GM21737 (cell line): ENCODE results near the gene CSTF2T.
A peak's percentile ranks its signal among the peaks of the same experiment; 100 is the strongest.

Experiments used
- ATAC-seq: cut with Tn5 transposase; IDR thresholded peaks from one replicate; pipeline ENCODE4 v1.9.1; 2021; ENCODE audit warnings: mild to moderate bottlenecking, moderate library complexity; ENCODE audit not compliant: unreplicated experiment

The CSTF2T gene, protein sequence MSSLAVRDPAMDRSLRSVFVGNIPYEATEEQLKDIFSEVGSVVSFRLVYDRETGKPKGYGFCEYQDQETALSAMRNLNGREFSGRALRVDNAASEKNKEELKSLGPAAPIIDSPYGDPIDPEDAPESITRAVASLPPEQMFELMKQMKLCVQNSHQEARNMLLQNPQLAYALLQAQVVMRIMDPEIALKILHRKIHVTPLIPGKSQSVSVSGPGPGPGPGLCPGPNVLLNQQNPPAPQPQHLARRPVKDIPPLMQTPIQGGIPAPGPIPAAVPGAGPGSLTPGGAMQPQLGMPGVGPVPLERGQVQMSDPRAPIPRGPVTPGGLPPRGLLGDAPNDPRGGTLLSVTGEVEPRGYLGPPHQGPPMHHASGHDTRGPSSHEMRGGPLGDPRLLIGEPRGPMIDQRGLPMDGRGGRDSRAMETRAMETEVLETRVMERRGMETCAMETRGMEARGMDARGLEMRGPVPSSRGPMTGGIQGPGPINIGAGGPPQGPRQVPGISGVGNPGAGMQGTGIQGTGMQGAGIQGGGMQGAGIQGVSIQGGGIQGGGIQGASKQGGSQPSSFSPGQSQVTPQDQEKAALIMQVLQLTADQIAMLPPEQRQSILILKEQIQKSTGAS

DNA sequence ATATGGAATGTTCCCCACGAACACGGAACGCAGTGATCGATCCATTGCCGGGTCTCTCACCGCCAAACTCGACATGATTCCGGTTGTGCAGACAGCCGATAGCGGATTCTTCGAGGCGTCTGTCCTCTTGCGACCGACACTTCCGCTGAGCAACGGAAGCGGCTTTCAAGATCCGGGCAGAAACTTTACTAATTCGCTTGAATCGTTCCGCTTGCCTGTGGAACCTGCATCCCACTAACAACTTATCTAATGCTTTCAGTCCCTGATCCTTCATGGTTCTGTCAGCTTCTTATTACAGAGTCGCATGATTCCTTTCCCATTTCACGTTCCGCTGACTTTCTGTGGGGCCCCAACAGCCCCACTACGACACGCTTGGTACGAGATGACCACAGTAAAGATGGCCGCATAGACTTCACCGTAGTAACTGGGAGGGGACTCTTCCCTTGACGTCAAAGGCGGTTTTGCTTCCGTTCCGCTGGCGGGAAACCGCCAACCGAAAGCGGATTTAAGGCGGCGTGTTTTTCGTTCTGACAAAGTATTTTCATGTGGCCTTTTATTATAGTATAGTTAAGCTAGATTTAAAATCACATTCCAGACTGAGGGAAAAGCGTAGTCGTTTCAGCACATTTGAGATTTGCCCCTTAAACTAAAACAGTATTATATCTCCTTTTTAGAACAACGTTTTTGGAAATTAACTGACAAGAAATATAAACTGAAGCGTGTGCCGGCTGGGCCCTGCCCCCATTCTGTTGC is at the start of gene CSTF2T:
TSS of gene CSTF2T (minus strand) at position 121 of the 753 bp plus-strand sequence. CDS start at position 75, 46 bp downstream.
- peak; percentile 94 for ATAC-seq

DNA sequence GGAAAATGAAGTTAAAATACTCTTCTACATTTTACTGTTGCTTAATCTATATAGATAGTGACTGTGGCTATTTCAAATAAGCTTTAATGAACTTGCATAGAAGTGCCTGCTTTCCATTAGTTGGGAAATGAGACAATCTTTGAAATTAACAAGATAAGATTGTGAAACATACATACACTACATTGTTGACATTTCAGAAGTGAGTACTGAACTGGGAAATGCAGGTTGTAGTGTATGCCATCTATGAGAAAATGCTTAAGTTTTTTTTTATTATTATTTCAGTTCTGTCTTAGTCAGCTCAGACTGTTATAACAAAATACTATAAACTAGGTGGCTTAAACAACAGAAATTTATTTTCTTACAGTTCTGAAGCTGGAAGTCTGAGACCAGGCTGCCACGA is 49.6 kb upstream of the CSTF2T start:
- no peak for ATAC-seq

DNA sequence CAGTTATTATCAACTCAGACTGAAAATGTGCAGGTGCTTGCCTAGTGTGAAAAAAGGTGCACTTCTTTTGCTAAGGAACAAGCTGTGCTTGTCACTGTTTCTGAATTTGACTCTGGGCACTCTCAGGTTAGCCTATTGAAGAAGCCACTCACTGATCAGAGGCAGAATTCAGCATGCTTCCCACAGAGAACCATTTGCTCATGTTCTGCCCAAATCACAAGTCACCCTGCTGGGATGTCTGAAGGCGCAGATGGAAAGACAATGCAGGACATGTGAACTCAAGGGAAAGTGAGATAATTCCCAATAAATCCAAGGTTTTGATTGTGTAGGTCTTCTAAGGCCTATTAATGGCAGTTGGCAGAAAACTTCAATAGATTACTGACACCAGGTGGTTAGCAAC is 47.8 kb upstream of the CSTF2T start:
- no peak for ATAC-seq

DNA sequence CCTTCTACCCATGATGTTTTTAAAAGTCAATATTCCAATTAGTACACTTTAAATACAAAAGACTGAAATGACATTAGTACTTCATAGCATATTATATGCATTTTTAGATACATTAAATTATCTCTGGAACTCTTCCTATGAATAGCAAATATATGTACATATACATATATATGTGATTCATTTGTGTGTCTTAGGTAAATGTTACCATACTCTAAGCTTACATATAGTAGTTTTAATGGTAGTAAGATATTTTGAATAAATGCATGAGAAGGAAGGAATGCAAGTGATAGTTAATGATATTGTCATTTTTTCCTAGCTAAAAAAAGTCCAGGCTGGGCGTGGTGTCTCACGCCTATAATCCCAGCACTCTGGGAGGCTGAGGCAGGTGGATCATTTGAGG is 46.0 kb upstream of the CSTF2T start:
- no peak for ATAC-seq

DNA sequence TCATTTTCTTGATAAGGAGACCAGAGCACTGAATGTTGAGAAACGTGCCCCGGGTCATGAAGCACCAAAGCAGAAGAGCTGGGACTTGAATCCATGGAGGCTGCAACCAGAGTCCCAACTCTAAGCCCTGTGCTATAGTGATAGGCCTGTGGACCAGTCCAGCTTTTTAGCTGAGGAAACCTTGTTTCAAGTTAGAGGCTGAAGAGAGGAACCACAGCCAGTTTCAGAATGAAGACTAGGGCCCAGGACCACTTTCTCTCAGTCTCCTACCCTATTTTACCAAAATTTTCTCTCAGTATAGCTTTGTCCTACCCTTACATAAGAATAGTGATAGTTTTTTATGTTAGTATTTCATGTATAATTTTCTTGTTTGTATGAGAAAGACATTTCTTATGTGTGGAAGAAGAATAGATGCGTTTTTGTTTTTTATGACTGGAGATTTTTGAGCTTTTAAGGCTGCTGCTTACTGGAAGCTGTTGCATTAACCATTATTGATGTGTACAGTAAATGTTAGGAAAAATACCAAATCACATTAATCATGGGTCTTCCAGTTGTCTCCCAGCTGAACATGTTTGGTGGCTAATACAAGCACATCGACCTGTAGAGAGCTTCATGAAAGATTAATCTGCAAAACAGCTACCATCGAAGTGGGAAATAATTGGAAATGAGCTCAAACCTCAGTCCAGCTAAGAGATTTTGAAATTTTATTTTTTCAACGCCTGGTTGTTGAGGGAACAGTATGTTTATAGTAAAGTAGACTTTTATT is 45.0 kb upstream of the CSTF2T start:
- no peak for ATAC-seq

DNA sequence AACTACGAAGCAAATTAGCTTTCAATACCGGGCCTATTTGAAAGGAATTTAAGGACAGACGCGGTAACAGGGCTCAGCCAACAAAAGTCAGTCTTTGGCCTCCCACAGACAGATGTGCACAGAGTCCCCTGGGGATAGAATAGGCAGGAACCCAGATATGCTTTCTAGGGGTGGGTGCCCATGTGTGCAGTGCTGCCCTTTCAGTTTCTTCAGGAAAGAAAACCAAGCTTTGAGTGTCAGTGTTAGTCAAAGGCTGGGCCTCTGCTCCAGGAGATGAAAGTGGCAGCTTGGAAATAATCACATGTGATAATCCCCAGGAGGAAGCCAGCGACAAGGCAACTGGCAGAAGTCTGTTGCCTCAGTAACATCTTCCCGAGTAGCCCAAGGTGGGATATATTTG is 43.8 kb upstream of the CSTF2T start:
- ATAC-seq = peak; percentile 95

DNA sequence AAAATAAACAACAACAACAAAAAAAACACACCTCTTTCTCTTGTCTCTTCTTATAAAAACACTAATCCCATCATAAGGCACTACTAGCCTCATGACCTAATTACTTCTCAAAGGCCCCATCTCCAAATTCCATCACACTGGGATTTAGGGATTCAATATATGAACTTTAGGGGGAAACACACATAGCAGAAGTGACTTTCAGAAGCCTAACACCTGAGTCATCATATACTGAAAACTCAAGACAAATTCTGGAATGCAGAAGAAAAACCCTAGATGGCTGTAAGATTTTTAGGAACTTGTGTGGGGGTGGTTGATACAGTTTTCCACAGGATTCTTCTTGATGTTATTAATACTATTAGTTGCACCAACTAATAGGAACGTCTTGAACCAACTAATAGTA is 33.7 kb upstream of the CSTF2T start:
- no peak for ATAC-seq

DNA sequence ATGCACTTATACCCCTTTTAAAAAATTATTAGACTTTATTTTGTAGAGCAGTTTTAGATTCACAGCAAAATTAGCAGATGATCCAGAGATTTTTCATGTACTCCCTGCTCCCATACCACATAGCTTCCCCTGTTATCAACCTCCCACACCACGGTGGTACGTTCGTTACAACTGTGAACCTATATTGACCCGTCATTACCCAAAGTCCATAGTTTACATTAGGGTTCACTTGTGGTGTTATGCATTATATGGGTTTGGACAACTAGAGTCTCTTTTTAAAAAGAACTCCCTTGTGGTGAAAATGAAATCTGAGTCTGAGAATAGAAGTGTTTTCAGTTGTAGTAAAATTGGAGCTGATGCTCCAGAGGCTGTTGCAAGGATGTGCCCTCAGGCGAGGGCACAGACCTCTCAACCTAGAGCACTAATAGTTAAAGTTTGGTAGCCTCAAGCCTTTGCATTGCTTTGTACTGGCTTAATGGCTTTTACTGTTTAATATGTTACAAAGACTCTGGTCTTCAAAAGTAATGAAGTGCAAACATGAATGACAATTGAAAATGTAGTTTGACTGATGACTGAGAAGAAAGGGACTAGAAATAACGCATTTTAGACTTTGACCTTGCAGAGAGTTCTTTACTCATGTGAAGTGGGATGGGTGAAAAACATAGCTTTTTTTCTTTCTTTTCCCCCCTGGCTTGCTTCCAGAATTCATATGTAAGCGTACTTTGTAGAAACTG is 30.6 kb upstream of the CSTF2T start:
- ATAC-seq = no peak

DNA sequence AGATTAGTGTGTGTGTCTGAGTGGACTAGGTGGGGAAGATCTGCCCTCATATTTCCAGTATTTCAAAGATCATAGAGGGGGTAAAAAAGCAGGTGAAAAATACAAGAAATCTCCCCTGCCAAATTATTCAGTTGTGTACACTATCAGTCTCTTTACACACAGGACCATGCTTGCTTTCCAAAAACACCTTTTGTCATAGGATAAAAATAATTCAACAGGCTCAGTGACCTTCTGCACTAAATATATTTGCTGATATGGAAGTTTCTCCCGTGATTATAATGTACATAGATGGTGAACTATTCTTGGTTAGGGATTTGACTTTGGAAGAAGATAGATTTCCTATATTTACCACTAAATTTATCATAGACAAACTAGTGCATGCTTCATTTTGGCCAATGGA is 24.6 kb upstream of the CSTF2T start:
- ATAC-seq = no peak

DNA sequence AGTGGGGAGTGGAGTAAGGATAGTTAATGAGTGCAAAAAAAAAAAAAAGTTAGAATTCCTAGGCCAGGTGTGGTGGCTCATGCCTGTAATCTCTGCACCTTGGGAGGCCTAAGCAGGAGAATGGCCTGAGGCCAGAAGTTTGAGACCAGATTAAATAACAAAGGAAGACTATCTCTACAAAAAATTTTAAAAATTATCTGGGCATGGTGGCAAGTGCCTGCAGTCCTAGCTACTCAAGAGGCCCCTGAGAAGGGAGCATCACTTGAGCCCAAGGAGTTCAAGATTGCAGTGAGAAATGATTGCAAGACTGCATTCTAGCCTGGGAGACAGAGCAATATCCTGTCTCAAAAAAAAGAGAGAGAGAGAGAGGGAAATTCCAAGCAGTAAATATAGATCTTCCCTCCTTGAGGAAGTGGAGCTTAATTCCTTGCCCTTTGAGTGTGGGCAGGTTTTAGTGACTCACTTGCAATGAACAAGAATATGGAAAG is 19.5 kb upstream of the CSTF2T start:
- ATAC-seq = no peak

DNA sequence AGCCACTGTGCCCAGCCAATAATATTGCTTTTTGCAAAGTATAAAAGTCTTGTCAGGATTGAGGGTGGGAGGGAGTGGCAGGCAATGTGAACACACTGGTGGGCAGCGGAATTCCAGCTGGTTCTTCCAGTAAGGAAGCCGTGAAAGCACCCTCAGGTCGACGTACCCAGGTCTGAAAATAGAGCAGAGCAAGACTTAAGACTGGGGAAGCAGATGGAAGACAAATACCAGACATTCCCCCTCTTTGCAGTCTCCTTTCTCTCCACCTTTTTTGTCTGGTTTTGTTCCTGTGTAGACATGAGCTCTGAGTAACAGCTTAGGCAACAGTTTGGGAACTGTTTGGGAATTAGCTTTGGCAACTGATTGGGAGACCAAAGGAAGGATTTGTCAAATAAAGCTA is 17.6 kb upstream of the CSTF2T start:
- no peak for ATAC-seq

DNA sequence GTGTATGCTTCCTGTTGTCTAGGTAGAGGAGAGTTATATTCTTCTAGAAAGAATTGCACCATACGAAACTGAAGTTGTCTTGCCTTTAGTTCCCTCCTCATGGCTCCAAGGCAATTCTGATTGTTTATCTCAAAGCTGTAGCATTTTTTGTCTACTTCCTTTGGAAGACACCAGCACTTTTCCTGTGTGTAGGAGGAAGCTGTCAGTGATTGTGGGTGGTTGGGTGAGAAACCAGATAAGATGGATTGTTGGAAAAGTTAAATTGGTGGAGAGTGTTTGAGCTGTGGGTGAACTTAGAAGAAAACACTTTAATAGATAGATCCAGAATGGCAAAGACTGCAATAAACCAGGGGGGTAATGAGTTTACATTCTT is 12.1 kb upstream of the CSTF2T start:
- no peak for ATAC-seq

DNA sequence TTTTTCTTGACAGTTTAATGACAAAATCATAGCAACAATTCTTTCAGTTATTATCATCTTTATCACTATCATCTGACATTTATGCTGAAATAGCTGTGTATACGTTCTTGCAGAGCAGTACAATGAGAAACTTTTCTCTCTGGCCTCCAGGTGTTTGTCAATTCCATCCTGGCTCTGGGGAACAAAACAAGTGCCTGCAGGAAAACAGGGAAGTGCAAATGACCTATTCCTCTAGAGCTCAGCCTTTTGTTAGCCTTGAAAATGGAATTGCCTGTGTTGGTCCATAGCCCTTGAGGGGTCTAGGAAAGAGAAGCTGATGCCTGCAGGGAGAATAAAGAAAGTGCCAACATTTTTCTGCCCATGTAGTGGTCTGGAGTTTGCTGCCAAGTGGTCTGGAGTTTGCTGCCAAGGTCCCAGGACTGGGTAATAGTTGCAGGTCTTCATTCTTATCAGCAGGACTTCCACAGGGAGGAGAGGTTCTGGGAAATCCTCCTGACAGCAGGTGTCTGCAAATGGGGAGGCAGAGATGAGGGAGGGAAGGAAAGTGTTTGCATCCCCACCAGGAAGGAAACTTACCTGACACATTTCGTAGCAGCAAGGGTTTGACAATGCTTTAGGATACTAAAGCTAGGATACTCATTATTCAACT is 10.1 kb upstream of the CSTF2T start:
- ATAC-seq = no peak

DNA sequence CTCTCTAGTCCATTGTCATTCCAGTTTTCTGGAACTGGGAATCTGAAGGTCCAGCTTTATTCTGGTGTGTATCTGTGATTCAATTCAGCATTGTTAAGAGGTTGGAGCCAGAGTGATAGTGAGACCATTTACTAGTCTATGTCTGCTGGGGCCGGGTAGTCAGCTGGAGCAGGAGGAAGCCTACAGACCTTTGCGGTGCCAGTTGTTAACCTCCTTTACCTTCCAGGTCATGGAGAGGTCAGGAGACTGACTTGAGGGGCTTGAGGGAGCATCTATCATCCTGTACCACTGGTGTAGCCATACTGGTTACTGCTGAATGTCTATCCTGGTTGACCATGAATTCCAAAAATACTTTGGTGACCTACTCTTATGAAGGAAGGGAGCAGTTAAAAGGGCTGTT is 9.2 kb upstream of the CSTF2T start:
- no peak for ATAC-seq

DNA sequence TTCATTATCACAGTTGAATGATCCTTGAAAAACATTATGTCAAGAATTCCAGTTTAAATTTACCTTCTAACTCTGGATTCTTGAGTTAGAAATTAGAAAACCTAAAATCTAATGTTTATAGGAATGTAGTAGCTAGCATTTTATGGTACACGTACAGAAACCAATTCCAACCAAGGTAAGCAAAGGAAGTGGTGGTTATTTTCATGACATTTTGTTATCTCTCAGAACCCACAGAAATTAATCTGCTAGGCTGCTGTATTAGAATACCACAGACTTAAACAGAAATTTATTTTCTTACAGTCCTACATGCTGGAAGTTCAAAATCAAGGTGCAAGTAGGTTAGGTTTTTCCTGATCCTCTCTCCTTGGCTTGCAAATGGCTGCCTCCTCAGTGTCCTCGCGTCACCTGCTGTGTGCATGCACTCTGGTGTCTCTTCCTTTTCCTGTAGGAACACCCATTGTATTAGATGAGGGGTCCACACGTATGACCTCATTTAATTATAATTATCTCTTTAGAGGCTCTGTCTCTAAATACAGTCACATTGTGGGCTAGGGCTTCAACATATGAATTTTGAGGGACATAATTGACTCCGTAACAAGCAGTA is 8.5 kb upstream of the CSTF2T start:
- ATAC-seq = no peak

DNA sequence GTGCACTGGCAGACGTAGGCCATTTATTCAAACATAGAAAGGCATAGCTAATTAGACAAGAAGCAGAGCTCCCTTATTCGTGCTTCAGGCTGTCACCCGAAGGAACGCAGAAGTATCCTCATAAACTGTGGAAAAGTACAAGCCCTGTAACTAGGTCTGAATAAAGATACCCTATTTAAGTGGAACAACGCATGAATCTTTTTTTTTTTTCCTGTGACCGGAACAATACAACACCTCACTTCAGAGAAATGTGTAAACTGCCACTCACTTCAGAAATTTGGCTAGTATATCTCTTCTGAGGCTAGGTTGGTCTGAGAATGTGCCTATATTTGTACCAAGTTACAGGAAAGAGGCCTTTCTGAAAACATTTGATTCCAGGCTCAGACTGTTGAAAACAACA is 8.0 kb upstream of the CSTF2T start:
- ATAC-seq = no peak

DNA sequence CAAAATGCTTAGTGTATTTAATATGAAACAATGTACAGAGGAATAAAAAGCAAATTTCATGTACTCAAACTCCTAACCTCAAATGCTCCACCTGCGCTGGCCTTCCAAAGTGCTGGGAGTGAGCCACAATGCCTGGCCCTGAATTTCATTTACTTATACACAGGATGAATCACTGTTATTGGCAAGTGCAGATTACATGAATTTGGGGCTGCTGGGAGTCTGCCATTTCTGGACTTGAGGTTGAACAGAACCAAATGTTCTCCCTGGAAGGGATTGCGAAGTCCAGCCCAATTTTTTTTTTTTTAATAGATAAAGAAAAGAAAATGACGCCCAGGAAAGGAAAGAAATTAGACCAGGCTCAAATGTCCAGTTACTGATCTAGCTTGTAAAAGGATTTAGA is 6.8 kb upstream of the CSTF2T start:
- ATAC-seq = no peak

DNA sequence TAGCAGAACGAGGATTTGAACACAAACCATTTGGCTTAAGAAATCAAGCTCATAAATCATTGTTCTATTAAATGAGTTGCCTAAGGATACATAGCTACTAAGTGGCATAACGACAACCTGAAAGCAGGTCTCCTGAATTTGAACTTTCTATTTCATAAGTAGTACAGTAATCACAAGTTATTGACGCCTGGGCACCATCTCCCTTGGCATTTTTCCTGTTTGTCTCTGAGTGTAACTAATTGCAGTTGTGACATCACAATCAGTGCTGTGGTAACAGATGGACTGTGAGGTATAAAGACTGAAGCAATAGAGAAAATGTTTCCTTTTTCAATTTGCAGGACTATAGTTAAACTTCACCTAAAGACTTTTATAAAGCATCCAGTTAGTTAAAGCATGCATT is 6.4 kb upstream of the CSTF2T start:
- no peak for ATAC-seq

DNA sequence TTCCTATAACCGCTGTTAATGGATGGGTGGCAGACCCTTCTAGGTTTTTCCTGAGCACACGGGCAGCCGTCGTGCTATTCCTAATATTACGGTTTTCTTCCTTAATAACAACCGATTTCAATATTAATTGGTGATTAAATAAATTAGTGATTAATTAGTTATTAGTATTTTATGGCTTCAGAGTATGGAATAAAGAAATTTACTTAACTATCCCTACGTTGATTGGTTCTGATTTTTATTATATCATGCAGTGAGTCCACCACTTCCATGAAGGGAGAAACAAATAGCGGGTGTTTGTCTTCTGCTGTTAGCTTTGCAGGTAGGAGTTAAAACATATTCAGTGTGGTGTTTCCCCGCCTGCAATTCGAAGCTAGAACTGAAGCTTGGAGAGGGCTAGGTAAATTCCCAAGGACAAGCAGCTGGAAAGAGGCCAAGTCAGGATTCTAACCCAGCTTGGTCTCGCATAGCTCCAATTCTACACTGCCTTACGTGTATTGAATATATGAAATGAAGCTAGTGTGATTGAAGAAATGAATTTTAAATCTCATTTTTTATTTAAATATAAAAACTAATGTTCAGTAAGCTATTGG is 928 bp upstream of the CSTF2T start:
- no peak for ATAC-seq
